CMK (cell line): ENCODE data around the gene MYORG.

ENCODE experiments used
- DNase-seq: peaks from one replicate; pipeline ENCODE4 v3.0.0-alpha.2; 2010; ENCODE audit warnings: low read depth

Gene MYORG

GRCh38 chr9:34332076-34332964, 44.4 kb downstream of the MYORG start:
- no peak for DNase-seq

GRCh38 chr9:34331196-34331595, 45.5 kb downstream of the MYORG start:
- no peak for DNase-seq

GRCh38 chr9:34328987-34329832, 47.5 kb downstream of the MYORG start, which contains the start of the genes KIF24 and NUDT2:
KIF24 (minus strand) TSS chr9:34329268; CDS start chr9:34311346, 17,922 bp downstream.
NUDT2 (plus strand) TSS chr9:34329569; CDS start chr9:34339040, 9,471 bp downstream.
- peak; percentile 100 for DNase-seq

- DNase-seq = no peak
These were observed 48.2 kb downstream of the MYORG start for GRCh38 chr9:34328500-34328986.

- DNase-seq = no peak
These were observed 50.0 kb downstream of the MYORG start for GRCh38 chr9:34326690-34327089.

- no peak for DNase-seq
These were observed 53.7 kb downstream of the MYORG start for GRCh38 chr9:34322899-34323591.

GRCh38 chr9:34321451-34321850, 55.2 kb downstream of the MYORG start:
- DNase-seq = no peak

GRCh38 chr9:34318163-34318790, 58.4 kb downstream of the MYORG start:
- no peak for DNase-seq

GRCh38 chr9:34317436-34317835, 59.3 kb downstream of the MYORG start:
- no peak for DNase-seq
